ENCODE results near the gene WDR4.

GRCh38 chr21:42865776-42866160, 13.6 kb downstream of the WDR4 start:
- TF ChIP-seq, protein P1, sequence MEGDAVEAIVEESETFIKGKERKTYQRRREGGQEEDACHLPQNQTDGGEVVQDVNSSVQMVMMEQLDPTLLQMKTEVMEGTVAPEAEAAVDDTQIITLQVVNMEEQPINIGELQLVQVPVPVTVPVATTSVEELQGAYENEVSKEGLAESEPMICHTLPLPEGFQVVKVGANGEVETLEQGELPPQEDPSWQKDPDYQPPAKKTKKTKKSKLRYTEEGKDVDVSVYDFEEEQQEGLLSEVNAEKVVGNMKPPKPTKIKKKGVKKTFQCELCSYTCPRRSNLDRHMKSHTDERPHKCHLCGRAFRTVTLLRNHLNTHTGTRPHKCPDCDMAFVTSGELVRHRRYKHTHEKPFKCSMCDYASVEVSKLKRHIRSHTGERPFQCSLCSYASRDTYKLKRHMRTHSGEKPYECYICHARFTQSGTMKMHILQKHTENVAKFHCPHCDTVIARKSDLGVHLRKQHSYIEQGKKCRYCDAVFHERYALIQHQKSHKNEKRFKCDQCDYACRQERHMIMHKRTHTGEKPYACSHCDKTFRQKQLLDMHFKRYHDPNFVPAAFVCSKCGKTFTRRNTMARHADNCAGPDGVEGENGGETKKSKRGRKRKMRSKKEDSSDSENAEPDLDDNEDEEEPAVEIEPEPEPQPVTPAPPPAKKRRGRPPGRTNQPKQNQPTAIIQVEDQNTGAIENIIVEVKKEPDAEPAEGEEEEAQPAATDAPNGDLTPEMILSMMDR (IDR thresholded peaks at IDR 0.05): no peak
- TF ChIP-seq NFE2L1 (CRISPR knock-in tag; IDR thresholded peaks at IDR 0.05) (no peak), E2F4 (CRISPR knock-in tag; IDR thresholded peaks at IDR 0.05; ENCODE audit: borderline replicate concordance, low read depth) (no peak), CREB1 (CRISPR knock-in tag; IDR thresholded peaks at IDR 0.05) (no peak), CREM (CRISPR knock-in tag; IDR thresholded peaks at IDR 0.05) (no peak), IRF2 (CRISPR knock-in tag; IDR thresholded peaks at IDR 0.05; ENCODE audit: borderline replicate concordance, low read depth) (no peak), JUN (CRISPR knock-in tag; IDR thresholded peaks at IDR 0.05) (no peak), NR2C2 (CRISPR knock-in tag; IDR thresholded peaks at IDR 0.05) (no peak), SP1 (CRISPR knock-in tag; conservative IDR thresholded peaks at IDR 0.05) (no peak), USF1 (CRISPR knock-in tag; IDR thresholded peaks at IDR 0.05) (no peak), NR3C1 (CRISPR knock-in tag; conservative IDR thresholded peaks at IDR 0.05; ENCODE audit: low read depth) (no peak), RELA (CRISPR knock-in tag; IDR thresholded peaks at IDR 0.05; ENCODE audit: borderline replicate concordance) (no peak)
- TF ChIP-seq, protein P2, sequence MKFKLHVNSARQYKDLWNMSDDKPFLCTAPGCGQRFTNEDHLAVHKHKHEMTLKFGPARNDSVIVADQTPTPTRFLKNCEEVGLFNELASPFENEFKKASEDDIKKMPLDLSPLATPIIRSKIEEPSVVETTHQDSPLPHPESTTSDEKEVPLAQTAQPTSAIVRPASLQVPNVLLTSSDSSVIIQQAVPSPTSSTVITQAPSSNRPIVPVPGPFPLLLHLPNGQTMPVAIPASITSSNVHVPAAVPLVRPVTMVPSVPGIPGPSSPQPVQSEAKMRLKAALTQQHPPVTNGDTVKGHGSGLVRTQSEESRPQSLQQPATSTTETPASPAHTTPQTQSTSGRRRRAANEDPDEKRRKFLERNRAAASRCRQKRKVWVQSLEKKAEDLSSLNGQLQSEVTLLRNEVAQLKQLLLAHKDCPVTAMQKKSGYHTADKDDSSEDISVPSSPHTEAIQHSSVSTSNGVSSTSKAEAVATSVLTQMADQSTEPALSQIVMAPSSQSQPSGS (CRISPR knock-in tag; IDR thresholded peaks at IDR 0.05; ENCODE audit: borderline replicate concordance, low read depth): no peak
- TF ChIP-seq, protein P3, sequence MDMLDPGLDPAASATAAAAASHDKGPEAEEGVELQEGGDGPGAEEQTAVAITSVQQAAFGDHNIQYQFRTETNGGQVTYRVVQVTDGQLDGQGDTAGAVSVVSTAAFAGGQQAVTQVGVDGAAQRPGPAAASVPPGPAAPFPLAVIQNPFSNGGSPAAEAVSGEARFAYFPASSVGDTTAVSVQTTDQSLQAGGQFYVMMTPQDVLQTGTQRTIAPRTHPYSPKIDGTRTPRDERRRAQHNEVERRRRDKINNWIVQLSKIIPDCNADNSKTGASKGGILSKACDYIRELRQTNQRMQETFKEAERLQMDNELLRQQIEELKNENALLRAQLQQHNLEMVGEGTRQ (CRISPR knock-in tag; IDR thresholded peaks at IDR 0.05): no peak
